Measurements from ENCODE around the gene CDC42. TPM values are rescaled to one million over a fixed set of nuclear protein-coding genes. Genes with fewer than 3 reads are reported as not detected.

CDC42 gene
- total and polyA plus RNA-seq, 7 experiments from 2014 or later, result 186 to 427 (median 305) TPM

DNA sequence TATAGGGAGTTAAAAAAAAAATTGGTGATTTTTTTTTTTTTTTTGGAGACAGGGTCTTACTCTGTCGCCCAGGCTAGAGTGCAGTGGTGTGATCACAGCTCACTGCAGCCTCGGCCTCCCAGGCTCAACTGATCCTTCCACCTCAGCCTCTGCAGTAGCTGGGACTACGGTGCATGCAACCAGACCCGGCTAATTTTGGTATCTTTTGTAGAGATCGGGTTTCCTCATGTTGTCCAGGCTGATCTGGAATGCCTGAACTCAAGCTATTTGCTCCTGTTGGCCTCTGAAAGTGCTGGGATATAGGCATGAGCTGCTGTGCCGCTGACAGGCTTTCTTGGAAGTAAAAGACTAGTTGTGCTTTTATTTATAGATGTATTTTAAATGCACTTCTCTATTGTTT, 3.0 kb downstream of the CDC42 start:
- ChIA-PET POLR2A (interaction anchor here (0.6 to 16.8 kb wide), 7 partner anchors 11 to 784 kb away, joined by 4 to 774 read pairs (median 13); no protein-coding TSS in a partner anchor), CTCF (interaction anchor here (2.0 to 5.0 kb wide), 2 partner anchors 15 to 32 kb away, joined by 11 to 56 read pairs; no protein-coding TSS in a partner anchor)
- Mint-ChIP-seq H3K4me3 (peak overlapping the region; percentile 62 to 99 (median 80)), H3K36me3 (peaks cover 0 to 31% (median 18%) of the 10 kb centered on the region in 5 donors), H3K27me3 (peaks cover 0 to 2% (median 0%) of the 10 kb centered on the region in 5 donors), H3K4me1 (peaks cover 44 to 81% (median 60%) of the 10 kb centered on the region in 7 donors), H3K27ac (peak overlapping the region; percentile 42 to 97 (median 77)), H3K9me3 (peaks cover 0 to 7% (median 0%) of the 10 kb centered on the region in 11 donors)
- H3K36me3 ChIP-seq (ENCODE audit: control insufficient read depth in 2 of 3, insufficient read depth in 3 of 3, low read length in 3 of 3), result peaks cover 5 to 11% (median 7%) of the 10 kb centered on the region in 3 experiments
- no peaks in the 10 kb centered on the region for H3K9me3 ChIP-seq (ENCODE audit: control insufficient read depth in 2 of 3, low read length in 3 of 3)
- H3K4me3 ChIP-seq (ENCODE audit: low read length), result peak overlapping the region; percentile 15
- DNase-seq, result no peak
- H3K4me1 ChIP-seq (ENCODE audit: control insufficient read depth in 2 of 2, insufficient read depth in 2 of 2, low read length in 2 of 2), result peaks cover 61 to 64% of the 10 kb centered on the region in 2 donors
- no peaks in the 10 kb centered on the region for H3K27me3 ChIP-seq (ENCODE audit: control insufficient read depth in 2 of 2, insufficient read depth in 2 of 2, low read length in 2 of 2)
- ATAC-seq, result no peak
- intact Hi-C loops (cut with micrococcal nuclease), result loop anchor here in 1 of 2 donors (2.0 kb wide), 1 partner anchor 13 kb away; no protein-coding TSS in a partner anchor
- peak overlapping the region; percentile 57 for H3K27ac ChIP-seq (ENCODE audit: low read depth, low read length)

- Histone ChIP-seq H3K27me3 (ENCODE audit: control insufficient read depth in 2 of 2, insufficient read depth in 2 of 2, low read length in 2 of 2) (no peaks in the 10 kb centered on the region), H3K9me3 (ENCODE audit: control insufficient read depth in 2 of 3, low read length in 3 of 3) (no peaks in the 10 kb centered on the region), H3K27ac (ENCODE audit: low read depth, low read length) (peak overlapping the region; percentile 57), H3K4me3 (ENCODE audit: low read length) (peak overlapping the region; percentile 15), H3K36me3 (ENCODE audit: control insufficient read depth in 2 of 3, insufficient read depth in 3 of 3, low read length in 3 of 3) (peaks cover 5 to 11% (median 7%) of the 10 kb centered on the region in 3 experiments), H3K4me1 (ENCODE audit: control insufficient read depth in 2 of 2, insufficient read depth in 2 of 2, low read length in 2 of 2) (peaks cover 66 to 70% of the 10 kb centered on the region in 2 donors)
- Mint-ChIP-seq H3K9me3 (peaks cover 0 to 6% (median 0%) of the 10 kb centered on the region in 11 donors), H3K36me3 (peaks cover 0 to 31% (median 18%) of the 10 kb centered on the region in 5 donors), H3K27ac (peak overlapping the region in 8 of 9 donors; percentile 18 to 97 (median 75)), H3K27me3 (peaks cover 0 to 2% (median 0%) of the 10 kb centered on the region in 5 donors), H3K4me3 (peak overlapping the region; percentile 53 to 99 (median 80)), H3K4me1 (peaks cover 49 to 86% (median 66%) of the 10 kb centered on the region in 7 donors)
- no peak for ATAC-seq
- intact Hi-C loops (cut with micrococcal nuclease), result no loop called here
- ChIA-PET POLR2A (interaction anchor here (0.7 to 16.8 kb wide), 5 partner anchors 10 to 34 kb away, joined by 4 to 774 read pairs (median 15); no protein-coding TSS in a partner anchor), CTCF (interaction anchor here (2.0 to 5.0 kb wide), 2 partner anchors 16 to 33 kb away, joined by 11 to 56 read pairs; no protein-coding TSS in a partner anchor)
- no peak for DNase-seq
Measured at GRCh38 chr1:22056043-22056442, 3.5 kb downstream of the CDC42 start.

DNA sequence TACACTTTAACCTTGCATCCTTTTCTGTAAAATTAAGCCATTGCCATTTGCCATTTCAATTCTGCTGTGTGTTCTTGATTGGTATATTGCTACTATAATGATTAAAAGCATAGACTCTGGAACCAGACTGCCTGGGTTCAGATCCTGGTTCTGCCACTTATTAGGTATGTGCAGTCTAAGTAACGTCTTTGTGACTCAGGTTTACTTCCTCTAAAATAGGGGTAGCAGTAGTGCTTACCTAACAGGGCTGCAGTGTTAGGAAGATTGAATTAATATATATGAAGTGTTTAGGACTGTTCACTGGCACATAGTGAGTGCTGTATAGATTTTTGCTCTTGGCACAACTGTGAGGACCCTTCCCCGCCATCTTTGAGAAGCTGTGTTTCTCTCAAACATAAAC, 4.4 kb downstream of the CDC42 start:
- Histone ChIP-seq H3K9me3 (ENCODE audit: control insufficient read depth in 2 of 3, low read length in 3 of 3) (no peaks in the 10 kb centered on the region), H3K27ac (ENCODE audit: low read depth, low read length) (peak overlapping the region; percentile 57), H3K4me3 (ENCODE audit: low read length) (peak overlapping the region; percentile 15), H3K27me3 (ENCODE audit: control insufficient read depth in 2 of 2, insufficient read depth in 2 of 2, low read length in 2 of 2) (no peaks in the 10 kb centered on the region), H3K36me3 (ENCODE audit: control insufficient read depth in 2 of 3, insufficient read depth in 3 of 3, low read length in 3 of 3) (peaks cover 5 to 11% (median 7%) of the 10 kb centered on the region in 3 experiments), H3K4me1 (ENCODE audit: control insufficient read depth in 2 of 2, insufficient read depth in 2 of 2, low read length in 2 of 2) (peaks cover 67 to 69% of the 10 kb centered on the region in 2 donors)
- H3K36me3 Mint-ChIP-seq, result peaks cover 0 to 31% (median 18%) of the 10 kb centered on the region in 5 donors
- intact Hi-C loops (cut with micrococcal nuclease), result no loop called here
- peaks cover 0 to 3% (median 0%) of the 10 kb centered on the region in 11 donors for H3K9me3 Mint-ChIP-seq
- CTCF ChIA-PET, result interaction anchor here (1.4 to 2.2 kb wide), 2 partner anchors 15 to 33 kb away, joined by 4 to 12 read pairs; no protein-coding TSS in a partner anchor
- peaks cover 46 to 84% (median 62%) of the 10 kb centered on the region in 7 donors for H3K4me1 Mint-ChIP-seq
- DNase-seq (no peak), ATAC-seq (no peak)
- H3K27me3 Mint-ChIP-seq, result peaks cover 0 to 2% (median 0%) of the 10 kb centered on the region in 5 donors
- H3K4me3 Mint-ChIP-seq, result peak overlapping the region; percentile 67 to 99 (median 79)
- POLR2A ChIA-PET, result interaction anchor here (0.5 to 16.8 kb wide), 3 partner anchors 24 to 851 kb away, joined by 3 to 774 read pairs (median 3); no protein-coding TSS in a partner anchor
- H3K27ac Mint-ChIP-seq, result peak overlapping the region in 8 of 9 donors; percentile 38 to 97 (median 75)

GRCh38 chr1:22057861-22058260, 5.4 kb downstream of the CDC42 start:
- Mint-ChIP-seq H3K4me3 (peak overlapping the region; percentile 20 to 99 (median 72)), H3K9me3 (peaks cover 0 to 3% (median 0%) of the 10 kb centered on the region in 11 donors), H3K36me3 (peaks cover 0 to 34% (median 21%) of the 10 kb centered on the region in 5 donors), H3K4me1 (peaks cover 51 to 89% (median 71%) of the 10 kb centered on the region in 7 donors), H3K27ac (peak overlapping the region in 7 of 9 donors; percentile 21 to 97 (median 64)), H3K27me3 (peaks cover 0 to 2% (median 0%) of the 10 kb centered on the region in 5 donors)
- intact Hi-C loops (cut with micrococcal nuclease), result no loop called here
- H3K4me1 ChIP-seq (ENCODE audit: control insufficient read depth in 2 of 2, insufficient read depth in 2 of 2, low read length in 2 of 2), result peaks cover 70 to 75% of the 10 kb centered on the region in 2 donors
- H3K36me3 ChIP-seq (ENCODE audit: control insufficient read depth in 2 of 3, insufficient read depth in 3 of 3, low read length in 3 of 3), result peaks cover 5 to 11% (median 7%) of the 10 kb centered on the region in 3 experiments
- no peak for ATAC-seq
- no peak overlapping the region for H3K4me3 ChIP-seq (ENCODE audit: low read length)
- CTCF ChIA-PET, result interaction anchor here (1.4 to 2.2 kb wide), 2 partner anchors 14 to 34 kb away, joined by 4 to 12 read pairs; no protein-coding TSS in a partner anchor
- H3K9me3 ChIP-seq (ENCODE audit: control insufficient read depth in 2 of 3, low read length in 3 of 3), result no peaks in the 10 kb centered on the region
- POLR2A ChIA-PET, result interaction anchor here (1.0 to 16.8 kb wide), 3 partner anchors 25 to 39 kb away, joined by 3 to 774 read pairs (median 10); no protein-coding TSS in a partner anchor
- H3K27me3 ChIP-seq (ENCODE audit: control insufficient read depth in 2 of 2, insufficient read depth in 2 of 2, low read length in 2 of 2), result no peaks in the 10 kb centered on the region
- DNase-seq, result no peak
- peak overlapping the region; percentile 57 for H3K27ac ChIP-seq (ENCODE audit: low read depth, low read length)

DNA sequence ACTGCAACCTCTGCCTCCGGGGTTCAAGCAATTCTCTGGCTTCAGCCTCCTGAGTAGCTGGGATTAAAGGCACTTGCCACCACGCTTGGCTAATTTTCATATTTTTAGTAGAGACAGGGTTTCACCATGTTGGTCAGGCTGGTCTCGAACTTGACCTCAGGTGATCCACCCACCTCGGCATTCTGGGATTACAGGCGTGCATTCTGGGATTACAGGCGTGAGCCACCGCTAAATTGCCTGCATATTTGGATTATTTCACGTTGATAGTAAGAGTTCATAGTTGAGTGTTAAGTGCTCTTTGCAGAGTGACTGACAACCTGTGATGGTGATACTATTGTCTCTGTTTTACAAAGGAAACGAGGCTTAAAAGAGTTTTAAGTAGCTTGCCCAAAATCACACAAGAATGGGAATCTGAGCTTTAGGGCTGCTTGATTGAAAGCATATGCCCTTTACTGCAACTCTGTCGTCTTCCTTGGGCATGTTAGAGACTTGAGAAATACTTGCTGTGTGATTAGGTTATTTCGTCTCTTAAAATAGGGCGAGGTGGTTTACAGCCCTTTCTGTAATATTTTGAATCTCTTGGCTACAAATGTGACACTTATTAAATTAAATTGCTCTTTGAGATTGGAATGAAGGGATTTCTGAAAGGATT, 12.4 kb downstream of the CDC42 start:
- Histone ChIP-seq H3K27ac (ENCODE audit: low read depth, low read length) (peak overlapping the region; percentile 28), H3K27me3 (ENCODE audit: control insufficient read depth in 2 of 2, insufficient read depth in 2 of 2, low read length in 2 of 2) (no peaks in the 10 kb centered on the region), H3K4me1 (ENCODE audit: control insufficient read depth in 2 of 2, insufficient read depth in 2 of 2, low read length in 2 of 2) (peaks cover 84 to 85% of the 10 kb centered on the region in 2 donors), H3K4me3 (ENCODE audit: low read length) (peak overlapping the region; percentile 11), H3K36me3 (ENCODE audit: control insufficient read depth in 2 of 3, insufficient read depth in 3 of 3, low read length in 3 of 3) (peaks cover 9 to 21% (median 11%) of the 10 kb centered on the region in 3 experiments), H3K9me3 (ENCODE audit: control insufficient read depth in 2 of 3, low read length in 3 of 3) (no peaks in the 10 kb centered on the region)
- DNase-seq, result no peak
- CTCF ChIA-PET, result interaction anchor here (0.6 kb wide), 1 partner anchor 576 kb away, joined by 3 read pairs; no protein-coding TSS in a partner anchor
- no peak for ATAC-seq
- peaks cover 0 to 2% (median 0%) of the 10 kb centered on the region in 11 donors for H3K9me3 Mint-ChIP-seq
- peak overlapping the region in 9 of 10 donors; percentile 64 to 96 (median 74) for H3K4me3 Mint-ChIP-seq
- intact Hi-C loops (cut with micrococcal nuclease), result no loop called here
- POLR2A ChIA-PET, result interaction anchor here (0.6 to 2.3 kb wide), 3 partner anchors 10 to 54 kb away, joined by 3 to 15 read pairs (median 4); no protein-coding TSS in a partner anchor
- H3K4me1 Mint-ChIP-seq, result peaks cover 72 to 93% (median 86%) of the 10 kb centered on the region in 7 donors
- peaks cover 11 to 36% (median 22%) of the 10 kb centered on the region in 5 donors for H3K36me3 Mint-ChIP-seq
- H3K27me3 Mint-ChIP-seq, result no peaks in the 10 kb centered on the region
- H3K27ac Mint-ChIP-seq, result peak overlapping the region in 7 of 9 donors; percentile 38 to 90 (median 64)

DNA sequence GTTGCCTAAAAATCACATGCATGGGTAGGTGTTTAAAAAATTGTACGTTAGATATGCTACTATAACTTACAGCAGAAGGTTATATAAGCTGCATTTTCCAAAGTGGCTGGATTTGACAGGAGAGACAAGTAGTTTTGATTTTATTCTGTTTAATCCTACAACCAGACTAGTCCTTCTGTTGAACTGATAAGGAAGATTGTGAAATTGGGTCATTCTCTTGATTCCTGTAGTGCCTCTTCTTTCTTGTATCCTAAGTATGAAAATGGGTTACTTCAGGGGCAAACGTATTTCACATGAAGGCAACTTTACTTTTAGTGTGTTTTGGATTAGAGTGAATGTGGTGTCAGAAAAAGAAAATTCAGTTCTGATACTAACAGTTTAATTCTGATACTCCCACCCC, 19.0 kb downstream of the CDC42 start:
- CTCF ChIA-PET, result interaction anchor here (0.5 to 0.8 kb wide), 5 partner anchors 14 to 345 kb away, joined by 3 to 5 read pairs (median 3); no protein-coding TSS in a partner anchor
- no peak overlapping the region for H3K4me3 ChIP-seq (ENCODE audit: low read length)
- H3K27ac Mint-ChIP-seq, result peak overlapping the region in 7 of 9 donors; percentile 46 to 89 (median 66)

More for the DNA sequence above, 19.0 kb downstream of the CDC42 start:
- DNase-seq (no peak), ATAC-seq (no peak)
- Mint-ChIP-seq H3K27me3 (no peaks in the 10 kb centered on the region), H3K9me3 (peaks cover 0 to under 1% (median 0%) of the 10 kb centered on the region in 11 donors), H3K36me3 (peaks cover 8 to 43% (median 31%) of the 10 kb centered on the region in 5 donors), H3K4me3 (peak overlapping the region in 9 of 10 donors; percentile 8 to 76 (median 63)), H3K4me1 (peaks cover 65 to 89% (median 78%) of the 10 kb centered on the region in 7 donors)
- intact Hi-C loops (cut with micrococcal nuclease), result no loop called here
- POLR2A ChIA-PET, result interaction anchor here (0.7 to 5.0 kb wide), 4 partner anchors 17 to 47 kb away, joined by 3 to 28 read pairs (median 12); partner anchors contain the start of gene CDC42
- peaks cover 63 to 71% of the 10 kb centered on the region in 2 donors for H3K4me1 ChIP-seq (ENCODE audit: control insufficient read depth in 2 of 2, insufficient read depth in 2 of 2, low read length in 2 of 2)
- H3K9me3 ChIP-seq (ENCODE audit: control insufficient read depth in 2 of 3, low read length in 3 of 3), result no peaks in the 10 kb centered on the region
- no peaks in the 10 kb centered on the region for H3K27me3 ChIP-seq (ENCODE audit: control insufficient read depth in 2 of 2, insufficient read depth in 2 of 2, low read length in 2 of 2)
- no peak overlapping the region for H3K27ac ChIP-seq (ENCODE audit: low read depth, low read length)
- H3K36me3 ChIP-seq (ENCODE audit: control insufficient read depth in 2 of 3, insufficient read depth in 3 of 3, low read length in 3 of 3), result peaks cover 0 to 24% (median 0%) of the 10 kb centered on the region in 3 experiments

Measured in naive thymus-derived CD4-positive, alpha-beta T cell (primary cell).